Neural cell (in vitro differentiated cells): ENCODE data around the gene MRPS5. TPM values are rescaled to one million over a fixed set of nuclear protein-coding genes. Genes with fewer than 3 reads are reported as not detected.

ENCODE experiments used
- H2AFZ ChIP-seq: fragments of 200-600, 300-800 bp; sonication (generic), shearing (Covaris generic); 2 replicates; pipeline ENCODE4 v1.6.0; 2014; ENCODE audit warnings: low read depth, mild to moderate bottlenecking, antibody characterized with exemption, low read length, moderate library complexity
- H3F3A ChIP-seq: fragments of 200-600 bp; shearing (Covaris generic); 2 replicates; pipeline ENCODE4 v1.6.1; 2016; ENCODE audit warnings: mild to moderate bottlenecking, moderate library complexity, mixed read lengths, antibody characterized with exemption, low read length; ENCODE audit not compliant: insufficient read depth, poor library complexity, severe bottlenecking
- H3K27ac ChIP-seq: fragments of 200-600, 300-800 bp; sonication (generic), shearing (Covaris generic); 2 replicates; pipeline ENCODE4 v1.5.1; 2014; ENCODE audit warnings: mild to moderate bottlenecking, low read length, moderate library complexity
- H3K27me3 ChIP-seq: fragments of 300-800, 200-600 bp; sonication (generic), shearing (Covaris generic); 2 replicates; pipeline ENCODE4 v1.6.0; 2014; ENCODE audit warnings: mild to moderate bottlenecking, low read depth, low read length, moderate library complexity; ENCODE audit not compliant: insufficient read depth
- H3K36me3 ChIP-seq: fragments of 300-800, 200-600 bp; sonication (generic), shearing (Covaris generic); 2 replicates; pipeline ENCODE4 v1.5.1; 2014; ENCODE audit warnings: mild to moderate bottlenecking, antibody characterized with exemption, low read length, moderate library complexity; ENCODE audit not compliant: insufficient read depth
- H3K4me2 ChIP-seq: fragments of 300-800, 200-600 bp; sonication (generic), shearing (Covaris generic); 2 replicates; pipeline ENCODE4 v1.6.0; 2014; ENCODE audit warnings: mild to moderate bottlenecking, low read length
- H3K4me3 ChIP-seq: fragments of 300-800, 200-600 bp; sonication (generic), shearing (Covaris generic); 2 replicates; pipeline ENCODE4 v1.5.1; 2014; ENCODE audit warnings: mild to moderate bottlenecking, low read length, moderate library complexity
- H3K79me2 ChIP-seq: fragments of 200-600 bp; shearing (Covaris generic); replicated peaks from 2 replicates; pipeline ENCODE4 v1.6.0; 2014; ENCODE audit warnings: mild to moderate bottlenecking, low read length, moderate library complexity; ENCODE audit not compliant: insufficient read depth
- H3K9ac ChIP-seq: fragments of 300-800, 200-600 bp; sonication (generic), shearing (Covaris generic); 2 replicates; pipeline ENCODE4 v1.6.1; 2016; ENCODE audit warnings: mild to moderate bottlenecking, low read length, mixed read lengths
- H3K9me2 ChIP-seq: fragments of 200-600 bp; shearing (Covaris generic); 2 replicates; pipeline ENCODE4 v1.6.1; 2016; ENCODE audit warnings: mild to moderate bottlenecking, low read length, mixed read lengths; ENCODE audit not compliant: insufficient read depth
- H3K9me3 ChIP-seq: fragments of 200-600, 300-800 bp; sonication (generic), shearing (Covaris generic); 2 replicates; pipeline ENCODE4 v1.6.1; 2016; ENCODE audit warnings: mild to moderate bottlenecking, mixed run types, low read length, moderate library complexity, mixed read lengths
- H4K20me1 ChIP-seq: fragments of 200-600 bp; shearing (Covaris generic); 2 replicates; pipeline ENCODE4 v1.6.1; 2016; ENCODE audit warnings: mild to moderate bottlenecking, mixed run types; ENCODE audit not compliant: insufficient read depth
- EP300 ChIP-seq: fragments of 450-650 bp; conservative IDR thresholded peaks from 2 replicates; pipeline ENCODE4 v1.6.1; 2014; ENCODE audit warnings: antibody characterized with exemption, mild to moderate bottlenecking, moderate library complexity; ENCODE audit not compliant: poor library complexity, severe bottlenecking
- EZH2 ChIP-seq: fragments of 200-600, 300-800 bp; shearing (Covaris generic), sonication (generic); IDR thresholded peaks from 2 replicates; pipeline ENCODE4 v1.6.1; 2014; ENCODE audit warnings: antibody characterized with exemption, low read length, borderline replicate concordance, mild to moderate bottlenecking; ENCODE audit not compliant: insufficient read depth, poor library complexity, severe bottlenecking
- MXI1 ChIP-seq: fragments of 450-650 bp; conservative IDR thresholded peaks from 2 replicates; pipeline ENCODE4 v1.6.1; 2014; ENCODE audit warnings: antibody characterized with exemption, mild to moderate bottlenecking; ENCODE audit not compliant: poor library complexity, severe bottlenecking
- POLR2AphosphoS5 ChIP-seq: IDR thresholded peaks from 2 replicates; pipeline ENCODE4 v1.6.1; 2012
- RAD21 ChIP-seq: fragments of 450-650 bp; conservative IDR thresholded peaks from 2 replicates; pipeline ENCODE4 v1.6.1; 2014; ENCODE audit warnings: antibody characterized with exemption, mild to moderate bottlenecking, moderate library complexity
- SMC3 ChIP-seq: fragments of 450-650 bp; conservative IDR thresholded peaks from 2 replicates; pipeline ENCODE4 v1.6.1; 2014; ENCODE audit warnings: antibody characterized with exemption, mild to moderate bottlenecking, moderate library complexity; ENCODE audit not compliant: poor library complexity
- TAF1 ChIP-seq: IDR thresholded peaks from 2 replicates; pipeline ENCODE4 v1.6.1; 2012; ENCODE audit warnings: low read depth
- polyA plus RNA-seq: library from polyadenylated mRNA; depleted of rRNA; stranded (reverse); fragments of >200 nt; gene quantifications from 2 replicates; pipeline ENCODE4 v1.2.3, GENCODE V29; 2014
- TF ChIP-seq, protein P1 (sequence below): fragments of 450-650 bp; IDR thresholded peaks from 2 replicates; pipeline ENCODE4 v1.5.1; 2014; ENCODE audit warnings: antibody characterized with exemption, mild to moderate bottlenecking, moderate library complexity; ENCODE audit not compliant: poor library complexity, severe bottlenecking
- TF ChIP-seq, protein P2 (sequence below): IDR thresholded peaks from 2 replicates; pipeline ENCODE4 v1.6.1; 2012; ENCODE audit warnings: borderline replicate concordance

Gene MRPS5
- polyA plus RNA-seq, 1 donor from 2014 or later: 167 TPM

DNA sequence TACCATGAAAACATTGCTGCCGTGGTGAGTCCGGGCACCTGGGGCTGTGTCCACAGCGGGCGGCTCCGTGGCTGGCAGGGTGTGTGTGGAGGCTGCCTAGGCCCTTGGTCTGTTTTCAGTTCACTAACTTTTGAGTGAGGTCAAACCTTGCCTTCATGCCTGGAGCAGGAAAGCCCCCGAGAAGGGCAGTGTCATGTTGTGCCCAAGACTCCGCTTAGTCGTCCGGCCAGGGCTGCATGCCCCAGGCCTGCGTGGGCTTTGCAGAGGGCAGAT is 72.0 kb downstream of the MRPS5 start:
- H3K9ac ChIP-seq: no peak overlapping the region
- no peak for TF ChIP-seq RAD21
- TF ChIP-seq, protein P1, sequence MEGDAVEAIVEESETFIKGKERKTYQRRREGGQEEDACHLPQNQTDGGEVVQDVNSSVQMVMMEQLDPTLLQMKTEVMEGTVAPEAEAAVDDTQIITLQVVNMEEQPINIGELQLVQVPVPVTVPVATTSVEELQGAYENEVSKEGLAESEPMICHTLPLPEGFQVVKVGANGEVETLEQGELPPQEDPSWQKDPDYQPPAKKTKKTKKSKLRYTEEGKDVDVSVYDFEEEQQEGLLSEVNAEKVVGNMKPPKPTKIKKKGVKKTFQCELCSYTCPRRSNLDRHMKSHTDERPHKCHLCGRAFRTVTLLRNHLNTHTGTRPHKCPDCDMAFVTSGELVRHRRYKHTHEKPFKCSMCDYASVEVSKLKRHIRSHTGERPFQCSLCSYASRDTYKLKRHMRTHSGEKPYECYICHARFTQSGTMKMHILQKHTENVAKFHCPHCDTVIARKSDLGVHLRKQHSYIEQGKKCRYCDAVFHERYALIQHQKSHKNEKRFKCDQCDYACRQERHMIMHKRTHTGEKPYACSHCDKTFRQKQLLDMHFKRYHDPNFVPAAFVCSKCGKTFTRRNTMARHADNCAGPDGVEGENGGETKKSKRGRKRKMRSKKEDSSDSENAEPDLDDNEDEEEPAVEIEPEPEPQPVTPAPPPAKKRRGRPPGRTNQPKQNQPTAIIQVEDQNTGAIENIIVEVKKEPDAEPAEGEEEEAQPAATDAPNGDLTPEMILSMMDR: no peak
- TF ChIP-seq, protein P2, sequence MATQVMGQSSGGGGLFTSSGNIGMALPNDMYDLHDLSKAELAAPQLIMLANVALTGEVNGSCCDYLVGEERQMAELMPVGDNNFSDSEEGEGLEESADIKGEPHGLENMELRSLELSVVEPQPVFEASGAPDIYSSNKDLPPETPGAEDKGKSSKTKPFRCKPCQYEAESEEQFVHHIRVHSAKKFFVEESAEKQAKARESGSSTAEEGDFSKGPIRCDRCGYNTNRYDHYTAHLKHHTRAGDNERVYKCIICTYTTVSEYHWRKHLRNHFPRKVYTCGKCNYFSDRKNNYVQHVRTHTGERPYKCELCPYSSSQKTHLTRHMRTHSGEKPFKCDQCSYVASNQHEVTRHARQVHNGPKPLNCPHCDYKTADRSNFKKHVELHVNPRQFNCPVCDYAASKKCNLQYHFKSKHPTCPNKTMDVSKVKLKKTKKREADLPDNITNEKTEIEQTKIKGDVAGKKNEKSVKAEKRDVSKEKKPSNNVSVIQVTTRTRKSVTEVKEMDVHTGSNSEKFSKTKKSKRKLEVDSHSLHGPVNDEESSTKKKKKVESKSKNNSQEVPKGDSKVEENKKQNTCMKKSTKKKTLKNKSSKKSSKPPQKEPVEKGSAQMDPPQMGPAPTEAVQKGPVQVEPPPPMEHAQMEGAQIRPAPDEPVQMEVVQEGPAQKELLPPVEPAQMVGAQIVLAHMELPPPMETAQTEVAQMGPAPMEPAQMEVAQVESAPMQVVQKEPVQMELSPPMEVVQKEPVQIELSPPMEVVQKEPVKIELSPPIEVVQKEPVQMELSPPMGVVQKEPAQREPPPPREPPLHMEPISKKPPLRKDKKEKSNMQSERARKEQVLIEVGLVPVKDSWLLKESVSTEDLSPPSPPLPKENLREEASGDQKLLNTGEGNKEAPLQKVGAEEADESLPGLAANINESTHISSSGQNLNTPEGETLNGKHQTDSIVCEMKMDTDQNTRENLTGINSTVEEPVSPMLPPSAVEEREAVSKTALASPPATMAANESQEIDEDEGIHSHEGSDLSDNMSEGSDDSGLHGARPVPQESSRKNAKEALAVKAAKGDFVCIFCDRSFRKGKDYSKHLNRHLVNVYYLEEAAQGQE: no peak
- TF ChIP-seq EZH2: no peak
- TF ChIP-seq MXI1: no peak
- TF ChIP-seq POLR2AphosphoS5: no peak
- TF ChIP-seq SMC3: no peak
- no peak for TF ChIP-seq TAF1
- no peak for TF ChIP-seq EP300
- H3K4me2 ChIP-seq: no peak overlapping the region
- H3K79me2 ChIP-seq: no peaks in the 10 kb centered on the region
- no peaks in the 10 kb centered on the region for H3K36me3 ChIP-seq
- H3K9me2 ChIP-seq: no peaks in the 10 kb centered on the region
- no peaks in the 10 kb centered on the region for H4K20me1 ChIP-seq
- no peaks in the 10 kb centered on the region for H3F3A ChIP-seq
- no peak overlapping the region for H2AFZ ChIP-seq
- no peaks in the 10 kb centered on the region for H3K27me3 ChIP-seq
- H3K9me3 ChIP-seq: peaks cover 13% of the 10 kb centered on the region
- H3K4me3 ChIP-seq: no peak overlapping the region
- H3K27ac ChIP-seq: no peak overlapping the region

DNA sequence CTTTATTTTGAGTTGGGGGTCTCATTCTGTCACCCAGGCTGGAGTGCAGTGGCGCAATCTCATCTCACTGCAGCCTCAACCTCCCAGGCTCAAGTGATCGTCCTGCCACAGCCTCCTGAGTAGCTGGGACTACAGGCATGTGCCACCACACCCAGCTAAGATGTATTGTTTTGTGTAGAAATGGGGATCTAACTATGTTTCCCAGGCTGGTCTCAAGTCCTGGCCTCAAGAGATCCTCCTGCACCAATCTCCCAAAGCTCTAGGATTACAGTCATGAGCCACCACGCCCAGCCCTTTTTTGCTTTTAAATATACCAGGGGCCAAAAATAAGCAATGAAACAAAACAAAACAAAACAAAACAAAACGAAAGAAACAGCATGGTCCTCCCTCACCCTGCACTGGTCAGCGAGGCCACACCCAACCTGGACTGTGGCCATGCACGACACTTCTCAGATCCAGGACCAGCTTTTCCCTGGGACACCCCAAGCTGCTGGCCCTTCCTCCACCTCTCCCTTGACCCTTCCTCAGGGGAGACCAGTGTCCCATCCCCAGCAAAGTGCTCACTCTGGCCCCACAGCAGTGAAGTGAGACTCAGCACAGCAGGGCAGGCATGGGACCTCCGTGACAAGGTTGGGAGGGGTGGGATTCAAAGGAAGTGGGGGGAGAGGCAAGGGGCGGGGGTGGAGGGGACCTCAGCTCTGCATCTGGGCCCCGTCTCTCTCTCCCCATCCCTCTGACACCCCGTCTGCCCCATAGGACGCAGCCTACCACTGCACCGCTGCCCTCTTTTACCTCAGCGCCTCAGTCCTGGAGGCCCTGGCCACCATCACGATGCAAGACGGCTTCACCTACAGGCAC is 72.6 kb downstream of the MRPS5 start:
- peaks cover 13% of the 10 kb centered on the region for H3K9me3 ChIP-seq
- no peak overlapping the region for H3K4me3 ChIP-seq
- no peak overlapping the region for H3K27ac ChIP-seq
- H3K9me2 ChIP-seq: no peaks in the 10 kb centered on the region
- no peaks in the 10 kb centered on the region for H3K27me3 ChIP-seq
- H3K36me3 ChIP-seq: no peaks in the 10 kb centered on the region
- H3F3A ChIP-seq: no peaks in the 10 kb centered on the region
- H3K79me2 ChIP-seq: no peaks in the 10 kb centered on the region
- TF ChIP-seq, protein P1: no peak
- no peak for TF ChIP-seq TAF1
- H3K4me2 ChIP-seq: no peak overlapping the region
- H3K9ac ChIP-seq: no peak overlapping the region
- no peak overlapping the region for H2AFZ ChIP-seq
- H4K20me1 ChIP-seq: no peaks in the 10 kb centered on the region
